ENCODE measurements around the gene CDKAL1. TPM values are rescaled to one million over a fixed set of nuclear protein-coding genes. Genes with fewer than 3 reads are reported as not detected.
A peak's percentile ranks its signal among the peaks of the same experiment; 100 is the strongest.
"Not testable (repeated sequence)": the region's sequence is repeated elsewhere in the genome, so short reads cannot be mapped to it uniquely, and the experiment has no call there.

The CDKAL1 gene
- total RNA-seq, 4 donors from 2014 or later: 10.1 to 22.0 (median 12.5) TPM

DNA sequence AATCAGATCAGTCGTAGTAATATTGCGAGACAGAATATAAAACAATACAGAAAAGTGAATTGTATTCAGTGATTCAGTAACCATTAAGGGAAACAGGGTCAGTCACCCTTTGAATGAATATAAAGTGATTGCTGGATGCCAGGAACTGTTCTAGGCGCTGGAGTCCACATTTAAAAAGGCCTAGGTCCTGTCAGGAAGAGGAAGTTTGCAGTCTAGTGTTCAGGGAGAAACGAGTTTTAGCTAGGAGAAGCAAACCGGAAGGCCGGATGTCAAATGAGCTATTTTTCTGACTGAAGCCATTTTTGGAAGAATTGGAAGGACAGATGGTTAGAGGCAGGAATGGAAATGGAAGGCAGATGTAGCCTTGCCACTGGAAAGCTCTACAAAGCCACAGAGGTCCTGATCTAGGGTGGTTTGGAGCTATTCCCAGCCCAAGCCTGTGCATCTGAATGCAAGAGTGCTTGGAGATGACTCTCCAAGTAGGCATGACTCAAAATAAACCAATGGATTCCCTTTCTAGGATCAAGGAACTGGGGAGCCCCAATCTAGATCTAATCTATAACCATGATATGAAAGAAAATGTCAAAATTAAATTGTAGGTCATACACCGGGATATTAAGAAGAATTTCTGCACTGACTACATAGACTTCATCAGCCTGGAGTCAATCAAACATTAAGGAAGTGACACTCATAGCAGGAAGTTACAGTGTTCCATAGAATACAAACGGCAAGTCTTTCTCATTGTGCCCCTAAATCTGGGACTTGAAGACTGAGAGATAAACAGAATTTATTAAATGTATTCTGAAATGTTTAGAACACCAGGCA, 36.8 kb upstream of the CDKAL1 start:
- H3K9me3 ChIP-seq: no peaks in the 10 kb centered on the region
- no peaks in the 10 kb centered on the region for H3K27me3 ChIP-seq
- H3K27ac ChIP-seq: no peak overlapping the region
- DNase-seq (ENCODE audit: low spot score in 2 of 2): no peak
- 61% methylated on average over 8 of the region's 8 CpGs for WGBS
- H3K4me3 ChIP-seq: no peak overlapping the region
- no peaks in the 10 kb centered on the region for H3K4me1 ChIP-seq
- no peak for TF ChIP-seq POLR2A (IDR thresholded peaks at IDR 0.05)
- TF ChIP-seq, protein P1, sequence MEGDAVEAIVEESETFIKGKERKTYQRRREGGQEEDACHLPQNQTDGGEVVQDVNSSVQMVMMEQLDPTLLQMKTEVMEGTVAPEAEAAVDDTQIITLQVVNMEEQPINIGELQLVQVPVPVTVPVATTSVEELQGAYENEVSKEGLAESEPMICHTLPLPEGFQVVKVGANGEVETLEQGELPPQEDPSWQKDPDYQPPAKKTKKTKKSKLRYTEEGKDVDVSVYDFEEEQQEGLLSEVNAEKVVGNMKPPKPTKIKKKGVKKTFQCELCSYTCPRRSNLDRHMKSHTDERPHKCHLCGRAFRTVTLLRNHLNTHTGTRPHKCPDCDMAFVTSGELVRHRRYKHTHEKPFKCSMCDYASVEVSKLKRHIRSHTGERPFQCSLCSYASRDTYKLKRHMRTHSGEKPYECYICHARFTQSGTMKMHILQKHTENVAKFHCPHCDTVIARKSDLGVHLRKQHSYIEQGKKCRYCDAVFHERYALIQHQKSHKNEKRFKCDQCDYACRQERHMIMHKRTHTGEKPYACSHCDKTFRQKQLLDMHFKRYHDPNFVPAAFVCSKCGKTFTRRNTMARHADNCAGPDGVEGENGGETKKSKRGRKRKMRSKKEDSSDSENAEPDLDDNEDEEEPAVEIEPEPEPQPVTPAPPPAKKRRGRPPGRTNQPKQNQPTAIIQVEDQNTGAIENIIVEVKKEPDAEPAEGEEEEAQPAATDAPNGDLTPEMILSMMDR (IDR thresholded peaks at IDR 0.05): no peak
- TF ChIP-seq EP300 (IDR thresholded peaks at IDR 0.05): no peak
- TF ChIP-seq POLR2AphosphoS5 (IDR thresholded peaks at IDR 0.05): no peak
- H3K36me3 ChIP-seq: no peaks in the 10 kb centered on the region

DNA sequence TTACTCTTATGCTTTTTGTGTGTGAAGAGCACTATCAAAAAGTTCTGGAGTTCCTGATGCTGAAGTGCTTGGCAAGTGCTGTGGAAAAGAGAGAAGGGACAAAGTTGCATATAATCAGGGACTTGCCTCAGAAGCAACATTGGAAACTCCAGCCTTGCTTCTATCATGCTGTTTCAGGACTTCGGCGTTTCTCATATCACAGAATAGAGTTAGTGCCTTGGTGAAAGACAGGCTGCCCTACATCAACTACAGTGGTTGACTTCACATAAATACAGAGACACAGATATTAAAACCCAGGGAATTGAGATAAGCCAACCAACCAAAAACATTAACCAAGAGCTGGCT, 36.2 kb upstream of the CDKAL1 start:
- TF ChIP-seq, protein P1 (IDR thresholded peaks at IDR 0.05): no peak
- TF ChIP-seq POLR2AphosphoS5 (IDR thresholded peaks at IDR 0.05) (no peak), POLR2A (IDR thresholded peaks at IDR 0.05) (no peak), EP300 (IDR thresholded peaks at IDR 0.05) (no peak)
- Histone ChIP-seq H3K9me3 (no peaks in the 10 kb centered on the region), H3K27me3 (no peaks in the 10 kb centered on the region), H3K4me1 (no peaks in the 10 kb centered on the region), H3K4me3 (no peak overlapping the region), H3K36me3 (no peaks in the 10 kb centered on the region), H3K27ac (no peak overlapping the region)
- 100% methylated on average over 2 of the region's 2 CpGs for whole genome bisulfite sequencing
- no peak for DNase-seq (ENCODE audit: low spot score in 2 of 2)

DNA sequence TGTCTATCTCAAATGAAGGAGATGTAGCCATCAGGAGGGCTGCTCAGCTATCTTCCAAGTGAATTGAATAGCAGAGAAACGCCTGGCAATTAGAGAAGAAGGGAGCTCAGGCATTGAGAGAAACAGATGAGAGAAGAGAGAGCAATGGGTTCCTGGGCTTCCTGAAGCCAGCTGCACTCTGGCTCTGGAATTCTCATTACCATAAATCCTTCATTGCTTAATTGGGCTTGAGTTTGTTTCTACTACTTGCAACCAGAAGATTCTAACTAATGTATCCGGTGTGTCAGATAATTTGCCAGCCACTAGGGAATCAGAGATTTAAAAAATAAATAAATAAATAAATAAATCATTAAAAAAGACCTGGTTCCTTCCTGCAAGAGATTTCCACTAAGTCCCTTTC, 25.0 kb upstream of the CDKAL1 start:
- H3K27me3 ChIP-seq: no peaks in the 10 kb centered on the region
- no peaks in the 10 kb centered on the region for H3K36me3 ChIP-seq
- DNase-seq (ENCODE audit: low spot score in 2 of 2): no peak
- no peaks in the 10 kb centered on the region for H3K4me1 ChIP-seq
- H3K4me3 ChIP-seq: no peak overlapping the region
- no peaks in the 10 kb centered on the region for H3K9me3 ChIP-seq
- H3K27ac ChIP-seq: no peak overlapping the region
- TF ChIP-seq, protein P1 (IDR thresholded peaks at IDR 0.05): no peak
- TF ChIP-seq POLR2A (IDR thresholded peaks at IDR 0.05) (no peak), EP300 (IDR thresholded peaks at IDR 0.05) (no peak), POLR2AphosphoS5 (IDR thresholded peaks at IDR 0.05) (no peak)
- WGBS: 41% methylated on average over 2 of the region's 2 CpGs

DNA sequence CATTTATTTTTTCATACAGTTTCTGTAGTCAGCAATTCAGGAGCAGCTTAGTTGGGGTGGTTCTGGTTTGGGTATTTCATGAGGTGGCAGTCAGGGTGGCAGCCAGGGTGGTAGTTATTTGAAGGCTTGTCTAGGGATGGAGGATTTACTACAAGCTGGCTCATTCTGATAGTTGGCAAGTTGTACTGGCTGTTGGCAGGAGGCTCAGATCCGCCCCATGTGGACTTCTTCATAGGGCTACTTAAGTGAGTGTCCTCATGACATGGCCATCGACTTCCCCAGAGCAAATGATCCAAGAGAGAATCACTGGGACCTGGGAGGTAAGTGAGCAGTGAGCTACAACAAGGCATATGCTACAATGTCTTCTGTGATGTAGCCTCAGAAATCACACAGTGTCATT, 22.4 kb upstream of the CDKAL1 start:
- Histone ChIP-seq H3K4me1 (no peaks in the 10 kb centered on the region), H3K36me3 (no peaks in the 10 kb centered on the region), H3K27me3 (no peaks in the 10 kb centered on the region), H3K4me3 (no peak overlapping the region), H3K27ac (no peak overlapping the region), H3K9me3 (no peaks in the 10 kb centered on the region)
- no peak for DNase-seq (ENCODE audit: low spot score in 2 of 2)
- 89% methylated on average over 2 of the region's 2 CpGs for WGBS
- TF ChIP-seq, protein P1 (IDR thresholded peaks at IDR 0.05): no peak
- TF ChIP-seq POLR2AphosphoS5 (IDR thresholded peaks at IDR 0.05) (no peak), EP300 (IDR thresholded peaks at IDR 0.05) (no peak), POLR2A (IDR thresholded peaks at IDR 0.05) (no peak)

GRCh38 chr6:20525208-20525607, 9.0 kb upstream of the CDKAL1 start:
- H3K27me3 ChIP-seq; DNase-seq (ENCODE audit: low spot score in 2 of 2); H3K27ac ChIP-seq; H3K4me1 ChIP-seq; H3K4me3 ChIP-seq; H3K9me3 ChIP-seq; H3K36me3 ChIP-seq: not testable (repeated sequence)
- 61% methylated on average over 3 of the region's 3 CpGs for WGBS

DNA sequence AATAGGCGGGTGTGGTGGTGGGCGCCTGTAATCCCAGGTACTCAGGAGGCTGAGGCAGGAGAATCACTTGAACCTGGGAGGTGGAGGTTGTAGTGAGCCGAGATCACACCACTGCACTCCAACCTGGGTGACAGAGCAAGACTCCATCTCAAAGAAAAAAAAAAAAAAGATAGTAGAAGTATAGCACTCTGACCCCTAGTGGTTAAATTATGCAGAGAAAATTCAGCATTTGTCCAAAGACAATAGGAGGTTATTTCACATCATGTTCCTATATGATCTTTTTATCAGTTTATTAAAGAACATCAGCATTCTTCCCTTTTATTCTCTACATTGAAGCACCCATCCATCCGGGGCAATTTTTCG, 5.2 kb upstream of the CDKAL1 start:
- peaks cover 10% of the 10 kb centered on the region for H3K4me1 ChIP-seq
- WGBS: 40% methylated on average over 5 of the region's 5 CpGs
- not testable (repeated sequence) for H3K27me3 ChIP-seq; H3K9me3 ChIP-seq; H3K27ac ChIP-seq; H3K4me3 ChIP-seq; H3K36me3 ChIP-seq; DNase-seq (ENCODE audit: low spot score in 2 of 2)
- TF ChIP-seq, protein P1 (IDR thresholded peaks at IDR 0.05): peak; percentile 23 to 36
